Type B pancreatic cell (in vitro differentiated cells): ENCODE data around the gene ZNF215. TPM values are rescaled to one million over a fixed set of nuclear protein-coding genes. Genes with fewer than 3 reads are reported as not detected.
"Not testable (repeated sequence)": the region's sequence is repeated elsewhere in the genome, so short reads cannot be mapped to it uniquely, and the experiment has no call there.

Experiments
- DNase-seq: peaks from one replicate; pipeline ENCODE4 v3.0.0; 2021; ENCODE audit warnings: mixed read lengths; ENCODE audit not compliant: unreplicated experiment; ENCODE audit errors: extremely low spot score
- H3K27ac Mint-ChIP-seq: 2 replicates; pipeline ENCODE4 v1.8.0; 2021; ENCODE audit warnings: mild to moderate bottlenecking, mixed read lengths
- H3K27me3 Mint-ChIP-seq: 2 replicates; pipeline ENCODE4 v1.8.0; 2021; ENCODE audit warnings: mixed read lengths
- H3K36me3 Mint-ChIP-seq: 2 replicates; pipeline ENCODE4 v1.8.0; 2021; ENCODE audit warnings: mixed read lengths
- H3K4me1 Mint-ChIP-seq: one replicate; pipeline ENCODE4 v1.8.0; 2021; ENCODE audit warnings: mixed read lengths; ENCODE audit not compliant: unreplicated experiment
- H3K4me3 Mint-ChIP-seq: 2 replicates; pipeline ENCODE4 v1.8.0; 2021; ENCODE audit warnings: mild to moderate bottlenecking, mixed read lengths
- H3K9me3 Mint-ChIP-seq: 2 replicates; pipeline ENCODE4 v1.8.0; 2021; ENCODE audit warnings: mixed read lengths
- CTCF ChIP-seq: fragments of 200-600 bp; sonication (generic); conservative IDR thresholded peaks from 2 replicates; pipeline ENCODE4 v1.5.0; 2021; ENCODE audit warnings: antibody characterized with exemption, mild to moderate bottlenecking
- long read RNA-seq: library from polyadenylated mRNA; unstranded; transcript quantifications from one replicate; pipeline ENCODE4 v2.0.0, GENCODE V29; 2020
- total RNA-seq: library from RNA; stranded (reverse); gene quantifications from 2 replicates; pipeline ENCODE4 v1.2.1, GENCODE V29; 2021; ENCODE audit warnings: low replicate concordance

The ZNF215 gene
- 3.2 and 4.6 TPM in 2 replicates for total RNA-seq
- long read RNA-seq, partial matches to known transcripts: 3 of 10 reads
- long read RNA-seq, other reads (novel, unspliced or antisense): 5 of 10 reads

GRCh38 chr11:6926208-6927029 lies at the start of gene ZNF215:
Gene ZNF215, plus strand, starts transcription at chr11:6926426. Its CDS starts 5,847 bp downstream, at chr11:6932273.
- no peak for TF ChIP-seq CTCF
- no peaks in the 10 kb centered on the region for H3K36me3 Mint-ChIP-seq
- H3K27ac Mint-ChIP-seq: peak within 1 kb of the TSS; percentile 71
- peak within 1 kb of the TSS; percentile 97 for H3K4me3 Mint-ChIP-seq
- no peaks in the 10 kb centered on the region for H3K27me3 Mint-ChIP-seq
- peak; percentile 81 for DNase-seq
- H3K4me1 Mint-ChIP-seq: peaks cover 16% of the 10 kb centered on the region
- H3K9me3 Mint-ChIP-seq: no peaks in the 10 kb centered on the region

GRCh38 chr11:6876914-6877313 lies 49.3 kb upstream of the ZNF215 start:
- no peak overlapping the region for H3K4me3 Mint-ChIP-seq
- no peak for TF ChIP-seq CTCF
- H3K9me3 Mint-ChIP-seq: no peaks in the 10 kb centered on the region
- H3K4me1 Mint-ChIP-seq: no peaks in the 10 kb centered on the region
- no peak overlapping the region for H3K27ac Mint-ChIP-seq
- no peaks in the 10 kb centered on the region for H3K27me3 Mint-ChIP-seq
- DNase-seq: no peak
- H3K36me3 Mint-ChIP-seq: no peaks in the 10 kb centered on the region

GRCh38 chr11:6882751-6883150 lies 43.5 kb upstream of the ZNF215 start:
- Mint-ChIP-seq H3K36me3 (no peaks in the 10 kb centered on the region), H3K9me3 (no peaks in the 10 kb centered on the region), H3K27me3 (peaks cover 3% of the 10 kb centered on the region), H3K4me3 (no peak overlapping the region), H3K4me1 (no peaks in the 10 kb centered on the region), H3K27ac (no peak overlapping the region)
- no peak for TF ChIP-seq CTCF
- no peak for DNase-seq

DNA sequence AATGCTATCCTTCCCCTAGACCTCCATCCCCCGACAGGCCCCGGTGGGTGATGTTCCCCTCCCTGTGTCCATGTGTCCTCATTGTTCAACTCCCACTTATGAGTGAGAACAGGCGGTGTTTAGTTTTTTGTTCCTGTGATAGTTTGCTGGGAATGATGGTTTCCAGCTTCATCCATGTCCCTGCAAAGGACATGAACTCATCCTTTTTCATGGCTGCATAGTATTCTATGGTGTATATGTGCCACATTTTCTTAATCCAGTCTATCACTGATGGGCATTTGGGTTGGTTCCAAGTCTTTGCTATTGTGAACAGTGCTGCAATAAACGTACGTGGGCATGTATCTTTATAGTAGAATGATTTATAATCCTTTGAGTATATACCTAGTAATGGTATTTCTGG lies 38.5 kb upstream of the ZNF215 start:
- not testable (repeated sequence) for DNase-seq, H3K4me1 Mint-ChIP-seq, H3K27me3 Mint-ChIP-seq, H3K4me3 Mint-ChIP-seq, H3K9me3 Mint-ChIP-seq, H3K36me3 Mint-ChIP-seq, H3K27ac Mint-ChIP-seq

- no peaks in the 10 kb centered on the region for H3K4me1 Mint-ChIP-seq
- H3K4me3 Mint-ChIP-seq: no peak overlapping the region
- H3K9me3 Mint-ChIP-seq: no peaks in the 10 kb centered on the region
- no peak for TF ChIP-seq CTCF
- H3K27ac Mint-ChIP-seq: no peak overlapping the region
- DNase-seq: no peak
- no peaks in the 10 kb centered on the region for H3K36me3 Mint-ChIP-seq
- H3K27me3 Mint-ChIP-seq: peaks cover 1% of the 10 kb centered on the region
Observed at GRCh38 chr11:6888830-6889229, 37.4 kb upstream of the ZNF215 start.

DNA sequence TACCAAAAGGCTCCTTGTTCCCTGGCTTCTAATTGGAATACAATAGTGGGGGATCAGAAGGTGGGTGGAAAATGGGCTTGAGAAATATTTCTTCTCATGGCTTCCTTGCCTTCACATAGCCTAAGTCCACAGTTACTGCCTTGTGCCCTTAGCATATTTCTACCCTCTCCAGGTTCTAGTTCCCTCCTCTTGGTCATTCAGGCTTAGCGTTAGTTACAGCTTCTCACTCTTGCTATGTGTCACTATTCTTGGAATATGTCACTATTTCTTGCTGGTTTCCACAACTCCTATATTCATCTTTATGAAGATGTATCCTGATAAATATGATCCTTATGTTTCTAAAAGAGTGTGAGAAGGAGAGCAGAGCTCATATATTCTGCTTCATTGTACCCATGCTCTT lies 36.4 kb upstream of the ZNF215 start:
- Mint-ChIP-seq H3K36me3 (no peaks in the 10 kb centered on the region), H3K27ac (no peak overlapping the region), H3K4me3 (no peak overlapping the region), H3K4me1 (no peaks in the 10 kb centered on the region), H3K9me3 (no peaks in the 10 kb centered on the region), H3K27me3 (no peaks in the 10 kb centered on the region)
- DNase-seq: no peak
- no peak for TF ChIP-seq CTCF
